NT2/D1 (cell line): ENCODE measurements around the gene KCNH3.

Source experiments
- SUZ12 ChIP-seq: IDR thresholded peaks from 2 replicates; pipeline ENCODE4 v1.6.1; 2011; ENCODE audit not compliant: insufficient read length, insufficient read depth; ENCODE audit errors: extremely low read depth
- YY1 ChIP-seq: IDR thresholded peaks from 2 replicates; pipeline ENCODE4 v1.6.1; 2011; ENCODE audit not compliant: insufficient read length, insufficient read depth
- ZNF274 ChIP-seq: IDR thresholded peaks from 2 replicates; pipeline ENCODE4 v1.6.1; 2011; ENCODE audit warnings: mild to moderate bottlenecking, low read depth, low read length

DNA sequence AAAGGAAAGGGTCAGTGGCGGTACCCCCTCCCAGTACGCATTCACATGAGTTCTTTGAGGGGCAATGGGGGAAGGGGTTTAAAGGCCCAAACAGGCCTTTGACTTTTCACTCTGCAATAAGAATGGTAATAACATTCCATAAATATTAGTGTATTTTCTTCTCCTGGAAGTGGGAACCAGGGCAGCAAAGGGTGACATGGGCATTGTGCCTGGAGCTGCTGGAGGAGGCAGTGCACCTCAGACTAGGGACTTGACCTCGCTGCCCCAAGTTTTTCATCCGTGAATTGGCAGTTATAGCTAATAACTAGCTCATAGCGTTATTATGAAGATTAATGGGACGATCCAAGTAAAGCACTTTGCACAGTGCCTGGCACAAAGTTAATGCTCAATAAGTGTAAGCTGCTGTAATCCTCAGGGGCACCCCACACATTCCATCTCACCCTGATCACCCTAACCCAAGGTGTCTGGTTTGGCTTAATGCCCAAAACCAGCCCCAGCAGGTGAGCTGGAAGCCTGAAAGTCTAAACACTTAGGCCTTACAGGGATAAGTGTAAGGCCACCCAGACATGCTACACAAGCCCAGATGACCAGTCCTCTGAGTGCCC is 2.8 kb upstream of the KCNH3 start:
- TF ChIP-seq SUZ12 (no peak), YY1 (no peak), ZNF274 (no peak)
